HepG2 (cell line): ENCODE data around the gene RHBDD1. TPM values are rescaled to one million over a fixed set of nuclear protein-coding genes. Genes with fewer than 3 reads are reported as not detected.

Source experiments
- BCL6 ChIP-seq: IDR thresholded peaks from 2 replicates; pipeline ENCODE4 v1.6.1; 2016; ENCODE audit warnings: missing genetic modification reagents, missing compliant biosample characterization
- FOXA1 ChIP-seq, 2 experiments: fragments of 450-650 bp in 1 of 2; sonication (generic) in 1 of 2; formaldehyde crosslinking in 1 of 2; IDR thresholded peaks; 2 replicates each; pipeline versions ENCODE4 v1.4.0 to v1.6.1; 2016 to 2020; ENCODE audit warnings: missing genetic modification reagents in 1 of 2
- FOXC1 ChIP-seq: sonication (generic); formaldehyde crosslinking; IDR thresholded peaks from 2 replicates; pipeline ENCODE4 v1.8.0; 2022; ENCODE audit warnings: mild to moderate bottlenecking, missing genetic modification reagents, borderline replicate concordance
- JUNB ChIP-seq: sonication (generic); formaldehyde crosslinking; IDR thresholded peaks from 2 replicates; pipeline ENCODE4 v1.8.0; 2022; ENCODE audit warnings: missing genetic modification reagents, mild to moderate bottlenecking, borderline replicate concordance
- NR2F1 ChIP-seq, 2 experiments: fragments of 450-650 bp in 1 of 2; formaldehyde crosslinking in 1 of 2; IDR thresholded peaks; 2 replicates each; pipeline versions ENCODE4 v1.5.0 to v1.6.1; 2016 to 2020; ENCODE audit warnings: mild to moderate bottlenecking in 1 of 2, missing compliant biosample characterization in 1 of 2, missing genetic modification reagents in 1 of 2, moderate library complexity in 1 of 2
- PAF1 ChIP-seq: IDR thresholded peaks from 2 replicates; pipeline ENCODE4 v1.6.1; 2016; ENCODE audit warnings: missing genetic modification reagents, missing compliant biosample characterization
- TEAD3 ChIP-seq: optimal IDR thresholded peaks from 2 replicates; pipeline ENCODE3; 2016; ENCODE audit warnings: borderline replicate concordance
- TP53 ChIP-seq: sonication (generic); formaldehyde crosslinking; conservative IDR thresholded peaks from 2 replicates; pipeline ENCODE4 v1.4.0; 2020; ENCODE audit warnings: missing genetic modification reagents
- ZFP36 ChIP-seq: fragments of 150-350 bp; IDR thresholded peaks from 2 replicates; pipeline ENCODE4 v1.6.1; 2018; ENCODE audit warnings: borderline replicate concordance, low read length, low read depth; ENCODE audit not compliant: partially characterized antibody
- ZNF234 ChIP-seq: sonication (generic); formaldehyde crosslinking; conservative IDR thresholded peaks from 2 replicates; pipeline ENCODE4 v1.5.1; 2020; ENCODE audit warnings: mild to moderate bottlenecking, missing genetic modification reagents
- ZNF326 ChIP-seq: sonication (generic); formaldehyde crosslinking; IDR thresholded peaks from 2 replicates; pipeline ENCODE4 v1.4.0; 2020; ENCODE audit warnings: missing genetic modification reagents, borderline replicate concordance
- ZNF530 ChIP-seq: sonication (generic); formaldehyde crosslinking; IDR thresholded peaks from 2 replicates; pipeline ENCODE4 v1.5.0; 2020; ENCODE audit warnings: low read depth, mild to moderate bottlenecking, missing genetic modification reagents
- polyA plus RNA-seq, 8 experiments: library from polyadenylated mRNA; depleted of rRNA in 3 of 8; stranded (reverse) in 7 of 8; unstranded in 1 of 8; fragments of >200 nt; fragmentation: Illumina TruSeq in 4 of 8; extraction: Trizol in 4 of 8; gene quantifications; 2 replicates each; pipeline versions ENCODE4 v1.2.1 to v1.2.3, GENCODE V29; 2011 to 2016; ENCODE audit warnings: low read depth in 4 of 8, missing spikeins in 1 of 8, mixed read lengths in 1 of 8; ENCODE audit not compliant: insufficient read depth in 1 of 8
- total RNA-seq, 5 experiments: library from RNA; depleted of rRNA; stranded (reverse); fragments of >200 nt; fragmentation: Illumina TruSeq; extraction: Trizol; gene quantifications; 2 replicates each; pipeline ENCODE4 v1.2.3, GENCODE V29; 2016; ENCODE audit warnings: low read depth in 1 of 5
- TF ChIP-seq, protein P1 (sequence below): sonication (generic); formaldehyde crosslinking; IDR thresholded peaks from 2 replicates; pipeline ENCODE4 v1.9.0; 2021; ENCODE audit warnings: missing genetic modification reagents, borderline replicate concordance
- TF ChIP-seq, protein P2 (sequence below), 2 experiments: IDR thresholded peaks; 2 replicates each; pipeline ENCODE4 v1.6.1; 2011 to 2012; ENCODE audit warnings: low read length in 2 of 2, borderline replicate concordance in 1 of 2, low read depth in 1 of 2, mild to moderate bottlenecking in 1 of 2, moderate library complexity in 1 of 2
- TF ChIP-seq, protein P3 (sequence below): sonication (generic); formaldehyde crosslinking; IDR thresholded peaks from 2 replicates; pipeline ENCODE4 v1.5.0; 2020; ENCODE audit warnings: missing genetic modification reagents
- TF ChIP-seq, protein P4 (sequence below): sonication (generic); formaldehyde crosslinking; IDR thresholded peaks from 2 replicates; pipeline ENCODE4 v1.5.1; 2020; ENCODE audit warnings: missing genetic modification reagents, mild to moderate bottlenecking, borderline replicate concordance

RHBDD1 gene
- total and polyA plus RNA-seq, 2 of the 13 experiments (the other 11 are each of a cell fraction or from before 2014, with no cell fraction given): 8.2 to 9.5 TPM

DNA sequence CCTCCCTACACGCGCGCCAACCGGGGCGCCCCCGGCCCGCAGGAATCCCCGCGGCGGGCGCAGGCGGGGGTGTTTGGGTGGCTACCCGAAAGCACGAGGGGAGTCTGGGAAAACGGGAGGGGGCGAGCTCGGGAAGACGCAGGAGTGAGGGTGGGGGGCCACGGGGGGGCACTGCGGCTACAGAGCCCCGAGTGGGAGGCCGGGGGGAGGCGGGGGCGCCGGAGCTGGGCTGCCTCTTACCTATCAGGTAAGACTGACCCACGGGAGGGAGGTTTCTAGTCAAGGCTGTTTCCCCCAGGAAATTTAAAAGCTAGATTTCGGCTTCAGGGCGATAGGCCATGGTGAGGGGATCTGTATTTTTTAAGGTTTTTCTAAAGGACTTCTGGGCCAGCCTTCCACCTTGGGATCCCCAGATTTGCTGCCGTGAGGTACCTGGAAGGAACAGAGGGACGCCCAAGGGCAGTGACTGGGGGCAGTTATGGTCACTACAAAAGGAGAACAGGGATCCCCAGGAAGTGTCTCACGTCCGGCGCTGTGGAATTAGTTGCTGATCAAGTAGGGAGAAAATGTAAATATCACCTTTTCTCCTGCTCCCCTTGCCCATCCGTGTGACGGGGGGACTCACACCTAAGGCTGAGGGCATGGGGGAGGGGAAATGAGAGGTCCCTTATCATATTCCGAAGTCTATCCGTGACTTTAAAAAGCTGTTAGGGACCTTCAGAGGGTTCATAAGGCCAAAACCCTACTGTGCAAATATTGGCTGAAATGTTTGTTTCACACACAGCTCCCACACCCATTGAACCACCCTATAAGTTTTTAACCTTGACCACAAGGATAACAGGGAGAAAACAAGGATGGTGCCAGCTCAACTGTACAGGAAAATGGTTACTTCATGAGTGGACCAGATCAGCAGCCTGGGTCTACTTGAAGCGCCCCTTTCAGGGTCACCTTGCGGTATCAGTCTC lies 35.6 kb upstream of the RHBDD1 start (continued):
- TF ChIP-seq ZFP36 (no peak), FOXC1 (no peak), ZNF326 (CRISPR knock-in tag) (no peak), NR2F1 (CRISPR knock-in tag; IDR thresholded peaks at IDR 0.05) (peak; percentile 91 to 97), FOXA1 (IDR thresholded peaks at IDR 0.05) (peak; percentile 58), FOXA1 (CRISPR knock-in tag; IDR thresholded peaks at IDR 0.05) (peak; percentile 93), JUNB (CRISPR knock-in tag) (no peak), ZNF530 (CRISPR knock-in tag) (no peak), TEAD3 (CRISPR knock-in tag) (peak; percentile 77), PAF1 (CRISPR knock-in tag) (no peak), BCL6 (CRISPR knock-in tag) (peak; percentile 95), ZNF234 (CRISPR knock-in tag) (peak; percentile 19; the same call in 1 of the 2 replicates), TP53 (CRISPR knock-in tag) (0 out of 2 replicates have a peak, but pooled peaks have one; percentile 33)
- TF ChIP-seq, protein P1, sequence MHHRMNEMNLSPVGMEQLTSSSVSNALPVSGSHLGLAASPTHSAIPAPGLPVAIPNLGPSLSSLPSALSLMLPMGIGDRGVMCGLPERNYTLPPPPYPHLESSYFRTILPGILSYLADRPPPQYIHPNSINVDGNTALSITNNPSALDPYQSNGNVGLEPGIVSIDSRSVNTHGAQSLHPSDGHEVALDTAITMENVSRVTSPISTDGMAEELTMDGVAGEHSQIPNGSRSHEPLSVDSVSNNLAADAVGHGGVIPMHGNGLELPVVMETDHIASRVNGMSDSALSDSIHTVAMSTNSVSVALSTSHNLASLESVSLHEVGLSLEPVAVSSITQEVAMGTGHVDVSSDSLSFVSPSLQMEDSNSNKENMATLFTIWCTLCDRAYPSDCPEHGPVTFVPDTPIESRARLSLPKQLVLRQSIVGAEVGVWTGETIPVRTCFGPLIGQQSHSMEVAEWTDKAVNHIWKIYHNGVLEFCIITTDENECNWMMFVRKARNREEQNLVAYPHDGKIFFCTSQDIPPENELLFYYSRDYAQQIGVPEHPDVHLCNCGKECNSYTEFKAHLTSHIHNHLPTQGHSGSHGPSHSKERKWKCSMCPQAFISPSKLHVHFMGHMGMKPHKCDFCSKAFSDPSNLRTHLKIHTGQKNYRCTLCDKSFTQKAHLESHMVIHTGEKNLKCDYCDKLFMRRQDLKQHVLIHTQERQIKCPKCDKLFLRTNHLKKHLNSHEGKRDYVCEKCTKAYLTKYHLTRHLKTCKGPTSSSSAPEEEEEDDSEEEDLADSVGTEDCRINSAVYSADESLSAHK (CRISPR knock-in tag): no peak
- TF ChIP-seq, protein P2, sequence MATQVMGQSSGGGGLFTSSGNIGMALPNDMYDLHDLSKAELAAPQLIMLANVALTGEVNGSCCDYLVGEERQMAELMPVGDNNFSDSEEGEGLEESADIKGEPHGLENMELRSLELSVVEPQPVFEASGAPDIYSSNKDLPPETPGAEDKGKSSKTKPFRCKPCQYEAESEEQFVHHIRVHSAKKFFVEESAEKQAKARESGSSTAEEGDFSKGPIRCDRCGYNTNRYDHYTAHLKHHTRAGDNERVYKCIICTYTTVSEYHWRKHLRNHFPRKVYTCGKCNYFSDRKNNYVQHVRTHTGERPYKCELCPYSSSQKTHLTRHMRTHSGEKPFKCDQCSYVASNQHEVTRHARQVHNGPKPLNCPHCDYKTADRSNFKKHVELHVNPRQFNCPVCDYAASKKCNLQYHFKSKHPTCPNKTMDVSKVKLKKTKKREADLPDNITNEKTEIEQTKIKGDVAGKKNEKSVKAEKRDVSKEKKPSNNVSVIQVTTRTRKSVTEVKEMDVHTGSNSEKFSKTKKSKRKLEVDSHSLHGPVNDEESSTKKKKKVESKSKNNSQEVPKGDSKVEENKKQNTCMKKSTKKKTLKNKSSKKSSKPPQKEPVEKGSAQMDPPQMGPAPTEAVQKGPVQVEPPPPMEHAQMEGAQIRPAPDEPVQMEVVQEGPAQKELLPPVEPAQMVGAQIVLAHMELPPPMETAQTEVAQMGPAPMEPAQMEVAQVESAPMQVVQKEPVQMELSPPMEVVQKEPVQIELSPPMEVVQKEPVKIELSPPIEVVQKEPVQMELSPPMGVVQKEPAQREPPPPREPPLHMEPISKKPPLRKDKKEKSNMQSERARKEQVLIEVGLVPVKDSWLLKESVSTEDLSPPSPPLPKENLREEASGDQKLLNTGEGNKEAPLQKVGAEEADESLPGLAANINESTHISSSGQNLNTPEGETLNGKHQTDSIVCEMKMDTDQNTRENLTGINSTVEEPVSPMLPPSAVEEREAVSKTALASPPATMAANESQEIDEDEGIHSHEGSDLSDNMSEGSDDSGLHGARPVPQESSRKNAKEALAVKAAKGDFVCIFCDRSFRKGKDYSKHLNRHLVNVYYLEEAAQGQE (IDR thresholded peaks at IDR 0.05; ENCODE audit: borderline replicate concordance in 1 of 2, low read depth in 1 of 2, low read length in 2 of 2): peak in 1 of 2 experiments; percentile 79; a peak in 1 of 4 replicates
- TF ChIP-seq, protein P3, sequence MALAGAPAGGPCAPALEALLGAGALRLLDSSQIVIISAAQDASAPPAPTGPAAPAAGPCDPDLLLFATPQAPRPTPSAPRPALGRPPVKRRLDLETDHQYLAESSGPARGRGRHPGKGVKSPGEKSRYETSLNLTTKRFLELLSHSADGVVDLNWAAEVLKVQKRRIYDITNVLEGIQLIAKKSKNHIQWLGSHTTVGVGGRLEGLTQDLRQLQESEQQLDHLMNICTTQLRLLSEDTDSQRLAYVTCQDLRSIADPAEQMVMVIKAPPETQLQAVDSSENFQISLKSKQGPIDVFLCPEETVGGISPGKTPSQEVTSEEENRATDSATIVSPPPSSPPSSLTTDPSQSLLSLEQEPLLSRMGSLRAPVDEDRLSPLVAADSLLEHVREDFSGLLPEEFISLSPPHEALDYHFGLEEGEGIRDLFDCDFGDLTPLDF (CRISPR knock-in tag): no peak
- TF ChIP-seq, protein P4, sequence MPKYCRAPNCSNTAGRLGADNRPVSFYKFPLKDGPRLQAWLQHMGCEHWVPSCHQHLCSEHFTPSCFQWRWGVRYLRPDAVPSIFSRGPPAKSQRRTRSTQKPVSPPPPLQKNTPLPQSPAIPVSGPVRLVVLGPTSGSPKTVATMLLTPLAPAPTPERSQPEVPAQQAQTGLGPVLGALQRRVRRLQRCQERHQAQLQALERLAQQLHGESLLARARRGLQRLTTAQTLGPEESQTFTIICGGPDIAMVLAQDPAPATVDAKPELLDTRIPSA (CRISPR knock-in tag): 0 out of 2 replicates have a peak, but pooled peaks have one; percentile 12
